ENCODE measurements around the gene PIN1.
"Not testable (repeated sequence)": the region's sequence is repeated elsewhere in the genome, so short reads cannot be mapped to it uniquely, and the experiment has no call there.

Gene PIN1

GRCh38 chr19:9818175-9818733 is 16.9 kb upstream of the PIN1 start:
- DNase-seq: no peak

GRCh38 chr19:9818734-9819595 is 16.2 kb upstream of the PIN1 start, which contains the start of gene FBXL12:
Gene FBXL12, minus strand, starts transcription at chr19:9819079. Its CDS starts 266 bp downstream, at chr19:9818813.
- peak; percentile 99 for DNase-seq

- DNase-seq: peak; percentile 73
Measured at GRCh38 chr19:9819596-9819909, 15.6 kb upstream of the PIN1 start.

- DNase-seq: not testable (repeated sequence)
Measured at GRCh38 chr19:9820034-9820433, 15.1 kb upstream of the PIN1 start.

- DNase-seq: no peak
Measured at GRCh38 chr19:9823816-9824215, 11.3 kb upstream of the PIN1 start.

- peak; percentile 85 for DNase-seq
Measured at GRCh38 chr19:9827289-9828238, 7.6 kb upstream of the PIN1 start, which contains the start of gene UBL5. Gene UBL5, plus strand, starts transcription at chr19:9827918. Its CDS starts 420 bp downstream, at chr19:9828338.

GRCh38 chr19:9828551-9829063 is 6.5 kb upstream of the PIN1 start:
- no peak for DNase-seq

GRCh38 chr19:9834307-9834725 is 802 bp upstream of the PIN1 start:
- DNase-seq: no peak

GRCh38 chr19:9835507-9835949 is 410 bp downstream of the PIN1 start:
- DNase-seq: no peak

- DNase-seq: no peak
Measured at GRCh38 chr19:9836021-9836420, 903 bp downstream of the PIN1 start.

- DNase-seq: no peak
Measured at GRCh38 chr19:9838324-9838723, 3.2 kb downstream of the PIN1 start.

- no peak for DNase-seq
Measured at GRCh38 chr19:9839415-9839814, 4.3 kb downstream of the PIN1 start.

- DNase-seq: no peak
Measured at GRCh38 chr19:9842834-9843625, 7.9 kb downstream of the PIN1 start.

GRCh38 chr19:9843626-9844273 is 8.6 kb downstream of the PIN1 start:
- not testable (repeated sequence) for DNase-seq

GRCh38 chr19:9847087-9847671 is 12.1 kb downstream of the PIN1 start:
- DNase-seq: no peak

- no peak for DNase-seq
Measured at GRCh38 chr19:9848060-9848459, 12.9 kb downstream of the PIN1 start.

GRCh38 chr19:9848762-9849161 is 13.6 kb downstream of the PIN1 start:
- no peak for DNase-seq

GRCh38 chr19:9849791-9850190 is 14.7 kb downstream of the PIN1 start:
- DNase-seq: peak; percentile 39

GRCh38 chr19:9850235-9850959 is 15.3 kb downstream of the PIN1 start:
- peak; percentile 45 for DNase-seq

- DNase-seq: no peak
Measured at GRCh38 chr19:9854282-9854846, 19.2 kb downstream of the PIN1 start.
